ENCODE measurements around the gene CCR5.
"Not testable (repeated sequence)": the region's sequence is repeated elsewhere in the genome, so short reads cannot be mapped to it uniquely, and the experiment has no call there.

The CCR5 gene

DNA sequence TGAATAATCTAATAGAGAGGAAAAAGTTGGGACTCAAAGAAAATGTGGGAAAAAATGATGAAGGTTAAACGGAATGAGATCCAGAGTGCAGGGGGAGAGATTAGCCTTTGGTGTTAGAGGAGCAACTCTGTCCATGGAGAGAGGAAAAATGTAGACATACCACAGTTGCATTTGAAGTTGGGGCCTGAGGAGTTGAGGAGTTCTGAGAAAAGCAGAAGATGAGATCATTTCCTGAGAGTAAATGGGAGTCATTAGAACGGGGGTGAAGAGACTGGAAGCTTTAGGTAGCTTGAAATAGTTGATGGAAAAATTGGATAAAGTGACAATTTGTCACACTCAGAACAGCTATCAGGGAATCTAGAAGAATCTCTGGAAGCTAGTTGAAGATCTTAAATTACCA is 28.8 kb downstream of the CCR5 start:
- no peak overlapping the region for H3K4me3 ChIP-seq (IDR thresholded peaks at IDR 0.05; ENCODE audit: insufficient read depth, low read depth, low read length)
- H3K79me2 ChIP-seq (ENCODE audit: insufficient read depth, low read depth) = no peaks in the 10 kb centered on the region
- no peaks in the 10 kb centered on the region for H4K20me1 ChIP-seq (ENCODE audit: insufficient read depth)
- no peak overlapping the region for H3K27ac ChIP-seq
- no peak overlapping the region for H2AFZ ChIP-seq (ENCODE audit: low read depth)
- TF ChIP-seq, protein P1, sequence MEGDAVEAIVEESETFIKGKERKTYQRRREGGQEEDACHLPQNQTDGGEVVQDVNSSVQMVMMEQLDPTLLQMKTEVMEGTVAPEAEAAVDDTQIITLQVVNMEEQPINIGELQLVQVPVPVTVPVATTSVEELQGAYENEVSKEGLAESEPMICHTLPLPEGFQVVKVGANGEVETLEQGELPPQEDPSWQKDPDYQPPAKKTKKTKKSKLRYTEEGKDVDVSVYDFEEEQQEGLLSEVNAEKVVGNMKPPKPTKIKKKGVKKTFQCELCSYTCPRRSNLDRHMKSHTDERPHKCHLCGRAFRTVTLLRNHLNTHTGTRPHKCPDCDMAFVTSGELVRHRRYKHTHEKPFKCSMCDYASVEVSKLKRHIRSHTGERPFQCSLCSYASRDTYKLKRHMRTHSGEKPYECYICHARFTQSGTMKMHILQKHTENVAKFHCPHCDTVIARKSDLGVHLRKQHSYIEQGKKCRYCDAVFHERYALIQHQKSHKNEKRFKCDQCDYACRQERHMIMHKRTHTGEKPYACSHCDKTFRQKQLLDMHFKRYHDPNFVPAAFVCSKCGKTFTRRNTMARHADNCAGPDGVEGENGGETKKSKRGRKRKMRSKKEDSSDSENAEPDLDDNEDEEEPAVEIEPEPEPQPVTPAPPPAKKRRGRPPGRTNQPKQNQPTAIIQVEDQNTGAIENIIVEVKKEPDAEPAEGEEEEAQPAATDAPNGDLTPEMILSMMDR (conservative IDR thresholded peaks at IDR 0.05; ENCODE audit: low read depth, low read length) = no peak
- no peak overlapping the region for H3K9ac ChIP-seq
- no peak overlapping the region for H3K4me2 ChIP-seq
- no peaks in the 10 kb centered on the region for H3K27me3 ChIP-seq (ENCODE audit: insufficient read depth, low read depth)
- H3K4me1 ChIP-seq (ENCODE audit: low read depth, poor library complexity, severe bottlenecking) = no peaks in the 10 kb centered on the region
- no peaks in the 10 kb centered on the region for H3K36me3 ChIP-seq (ENCODE audit: insufficient read depth)

DNA sequence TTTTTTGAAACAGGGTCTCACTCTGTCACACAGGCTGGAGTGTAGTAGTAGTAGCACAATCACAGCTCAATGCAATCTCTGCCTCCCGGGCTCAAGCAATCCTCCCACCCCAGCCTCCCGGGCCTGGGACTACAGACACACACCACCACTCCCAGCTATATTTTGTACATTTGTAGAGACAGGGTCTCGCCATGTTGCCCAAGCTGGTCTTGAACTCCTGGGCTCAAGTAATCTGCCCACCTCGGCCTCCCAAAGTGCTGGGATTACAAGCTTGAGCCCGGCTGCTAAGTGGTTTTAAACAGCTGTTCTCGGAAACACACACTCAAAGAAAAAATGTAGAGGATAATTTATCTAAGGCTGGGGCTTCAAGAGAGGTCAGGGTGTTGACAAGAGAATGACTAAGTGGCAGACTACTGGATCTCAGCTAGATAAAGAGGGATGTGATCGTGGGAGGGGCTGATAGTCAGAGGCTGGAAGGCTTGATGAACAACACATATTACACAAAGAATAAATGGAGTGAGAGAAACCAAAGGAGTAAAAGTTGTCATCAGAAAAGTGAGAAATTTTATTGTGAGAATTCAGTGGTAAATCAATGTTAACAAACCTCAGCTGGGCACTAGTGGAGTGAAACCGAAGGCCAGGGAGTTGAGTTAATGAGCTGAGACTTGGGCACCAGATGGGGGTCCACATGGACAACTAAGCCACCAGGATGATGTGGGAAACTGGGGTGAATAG is 29.4 kb downstream of the CCR5 start:
- no peaks in the 10 kb centered on the region for H4K20me1 ChIP-seq (ENCODE audit: insufficient read depth)
- no peaks in the 10 kb centered on the region for H3K36me3 ChIP-seq (ENCODE audit: insufficient read depth)
- H3K9ac ChIP-seq = no peak overlapping the region
- no peak overlapping the region for H3K4me2 ChIP-seq
- no peak overlapping the region for H3K27ac ChIP-seq
- no peaks in the 10 kb centered on the region for H3K4me1 ChIP-seq (ENCODE audit: low read depth, poor library complexity, severe bottlenecking)
- no peaks in the 10 kb centered on the region for H3K27me3 ChIP-seq (ENCODE audit: insufficient read depth, low read depth)
- TF ChIP-seq, protein P1 (conservative IDR thresholded peaks at IDR 0.05; ENCODE audit: low read depth, low read length) = no peak
- H3K79me2 ChIP-seq (ENCODE audit: insufficient read depth, low read depth) = no peaks in the 10 kb centered on the region
- H3K4me3 ChIP-seq (IDR thresholded peaks at IDR 0.05; ENCODE audit: insufficient read depth, low read depth, low read length) = no peak overlapping the region
- H2AFZ ChIP-seq (ENCODE audit: low read depth) = no peak overlapping the region

DNA sequence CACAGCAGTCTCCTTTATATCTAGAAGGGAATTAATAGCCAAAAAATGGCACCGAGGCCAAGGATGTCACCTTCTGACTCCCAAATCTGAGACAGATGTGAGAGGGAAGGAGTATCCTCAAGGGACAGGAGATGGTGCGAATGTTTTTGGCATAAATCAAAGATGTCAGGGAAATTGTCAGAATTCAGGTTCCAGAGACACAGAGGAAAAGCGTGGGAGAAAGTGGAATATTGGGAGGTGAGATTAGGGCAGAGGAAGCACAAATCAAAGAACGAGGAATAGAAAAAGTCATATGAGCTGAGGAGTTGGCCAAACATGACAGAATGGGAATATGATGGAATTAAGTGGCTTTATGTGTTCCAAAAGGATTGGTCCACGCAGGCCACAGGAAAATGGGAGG is 30.1 kb downstream of the CCR5 start:
- no peaks in the 10 kb centered on the region for H4K20me1 ChIP-seq (ENCODE audit: insufficient read depth)
- H3K79me2 ChIP-seq (ENCODE audit: insufficient read depth, low read depth) = no peaks in the 10 kb centered on the region
- H3K4me3 ChIP-seq (IDR thresholded peaks at IDR 0.05; ENCODE audit: insufficient read depth, low read depth, low read length) = no peak overlapping the region
- H3K4me2 ChIP-seq = no peak overlapping the region
- H2AFZ ChIP-seq (ENCODE audit: low read depth) = no peak overlapping the region
- no peaks in the 10 kb centered on the region for H3K36me3 ChIP-seq (ENCODE audit: insufficient read depth)
- H3K4me1 ChIP-seq (ENCODE audit: low read depth, poor library complexity, severe bottlenecking) = no peaks in the 10 kb centered on the region
- H3K27ac ChIP-seq = no peak overlapping the region
- no peaks in the 10 kb centered on the region for H3K27me3 ChIP-seq (ENCODE audit: insufficient read depth, low read depth)
- H3K9ac ChIP-seq = no peak overlapping the region
- TF ChIP-seq, protein P1 (conservative IDR thresholded peaks at IDR 0.05; ENCODE audit: low read depth, low read length) = no peak

DNA sequence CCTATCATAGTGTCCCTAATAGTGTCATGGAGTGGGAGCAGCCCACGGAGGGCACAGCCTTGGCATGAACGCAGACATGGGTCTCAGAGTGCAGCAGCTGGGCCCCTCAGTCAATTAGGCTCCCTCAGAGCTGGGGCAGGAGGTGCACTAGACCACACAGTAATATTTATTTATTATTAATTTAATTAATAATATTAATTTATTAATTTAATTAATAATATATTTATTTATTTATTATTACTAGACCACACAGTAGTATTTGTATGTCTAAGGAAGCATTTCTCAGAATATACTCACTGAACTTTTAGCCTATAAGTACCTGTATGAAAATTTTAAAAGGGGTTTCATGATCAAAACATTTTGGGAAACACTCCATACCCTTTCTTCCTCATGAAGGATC is 30.8 kb downstream of the CCR5 start:
- Histone ChIP-seq H3K27ac (no peak overlapping the region), H2AFZ (ENCODE audit: low read depth) (no peak overlapping the region), H3K4me2 (no peak overlapping the region), H3K79me2 (ENCODE audit: insufficient read depth, low read depth) (no peaks in the 10 kb centered on the region), H3K36me3 (ENCODE audit: insufficient read depth) (no peaks in the 10 kb centered on the region), H3K4me3 (IDR thresholded peaks at IDR 0.05; ENCODE audit: insufficient read depth, low read depth, low read length) (no peak overlapping the region), H3K9ac (no peak overlapping the region), H4K20me1 (ENCODE audit: insufficient read depth) (no peaks in the 10 kb centered on the region), H3K27me3 (ENCODE audit: insufficient read depth, low read depth) (no peaks in the 10 kb centered on the region), H3K4me1 (ENCODE audit: low read depth, poor library complexity, severe bottlenecking) (no peaks in the 10 kb centered on the region)
- TF ChIP-seq, protein P1 (conservative IDR thresholded peaks at IDR 0.05; ENCODE audit: low read depth, low read length) = no peak

- not testable (repeated sequence) for H3K27ac ChIP-seq; H3K4me2 ChIP-seq; H2AFZ ChIP-seq (ENCODE audit: low read depth); H3K79me2 ChIP-seq (ENCODE audit: insufficient read depth, low read depth); H4K20me1 ChIP-seq (ENCODE audit: insufficient read depth); H3K4me1 ChIP-seq (ENCODE audit: low read depth, poor library complexity, severe bottlenecking); H3K36me3 ChIP-seq (ENCODE audit: insufficient read depth); H3K9ac ChIP-seq; H3K4me3 ChIP-seq (IDR thresholded peaks at IDR 0.05; ENCODE audit: insufficient read depth, low read depth, low read length); H3K27me3 ChIP-seq (ENCODE audit: insufficient read depth, low read depth)
Observed at GRCh38 chr3:46402902-46403301, 32.2 kb downstream of the CCR5 start.
